ENCODE data around the gene PERCC1. TPM values are rescaled to one million over a fixed set of nuclear protein-coding genes. Genes with fewer than 3 reads are reported as not detected.

The PERCC1 gene
- total and polyA plus RNA-seq, 5 donors from 2014 or later: not detected

DNA sequence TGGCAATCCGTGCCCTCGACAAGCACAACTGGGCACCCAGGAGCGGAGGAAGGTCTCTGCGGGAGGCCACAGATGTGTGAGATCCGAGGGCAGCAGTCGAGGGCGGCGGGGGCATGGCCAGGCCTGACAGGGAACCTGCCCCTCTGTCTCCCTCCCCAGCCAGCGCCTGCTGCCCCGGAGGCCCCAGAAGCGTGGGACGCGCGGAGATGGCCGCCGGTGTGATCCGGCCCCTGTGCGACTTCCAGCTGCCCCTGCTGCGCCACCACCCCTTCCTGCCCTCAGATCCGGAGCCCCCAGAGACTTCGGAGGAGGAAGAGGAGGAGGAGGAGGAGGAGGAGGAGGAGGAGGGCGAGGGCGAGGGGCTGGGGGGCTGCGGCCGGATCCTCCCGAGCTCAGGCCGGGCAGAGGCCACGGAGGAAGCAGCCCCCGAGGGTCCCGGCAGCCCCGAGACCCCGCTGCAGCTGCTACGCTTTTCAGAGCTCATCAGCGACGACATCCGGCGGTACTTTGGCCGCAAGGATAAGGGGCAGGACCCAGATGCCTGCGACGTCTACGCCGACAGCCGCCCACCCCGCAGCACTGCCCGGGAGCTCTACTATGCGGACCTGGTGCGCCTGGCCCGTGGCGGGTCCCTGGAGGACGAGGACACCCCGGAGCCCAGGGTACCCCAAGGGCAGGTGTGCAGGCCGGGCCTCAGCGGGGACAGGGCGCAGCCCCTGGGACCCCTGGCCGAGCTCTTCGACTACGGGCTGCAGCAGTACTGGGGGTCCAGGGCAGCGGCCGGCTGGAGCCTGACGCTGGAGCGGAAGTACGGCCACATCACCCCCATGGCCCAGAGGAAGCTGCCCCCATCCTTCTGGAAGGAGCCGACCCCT, 1.7 kb downstream of the PERCC1 start:
- Mint-ChIP-seq H3K4me3 (peak overlapping the region in 1 of 4 donors; percentile 60), H3K4me1 (peaks cover 0 to 4% (median 0%) of the 10 kb centered on the region in 4 donors), H3K27me3 (no peaks in the 10 kb centered on the region), H3K27ac (peak overlapping the region in 2 of 3 donors; percentile 26 to 79), H3K9me3 (no peaks in the 10 kb centered on the region), H3K36me3 (no peaks in the 10 kb centered on the region)
- Histone ChIP-seq H3K4me3 (ENCODE audit: low read depth, low read length) (no peak overlapping the region), H3K9me3 (ENCODE audit: control insufficient read depth in 2 of 2, low read length in 2 of 2) (no peaks in the 10 kb centered on the region), H3K27ac (ENCODE audit: insufficient read depth, low read length, poor library complexity, severe bottlenecking) (no peak overlapping the region), H3K4me1 (ENCODE audit: control insufficient read depth, insufficient read depth, low read length, poor library complexity, severe bottlenecking) (peaks cover 5% of the 10 kb centered on the region), H3K27me3 (ENCODE audit: control insufficient read depth, insufficient read depth, low read length) (no peaks in the 10 kb centered on the region), H3K36me3 (ENCODE audit: control insufficient read depth, insufficient read depth, low read length) (no peaks in the 10 kb centered on the region)
- DNase-seq (no peak), ATAC-seq (ENCODE audit: low read depth in 2 of 2) (peak in 1 of 2 donors; percentile 11)

DNA sequence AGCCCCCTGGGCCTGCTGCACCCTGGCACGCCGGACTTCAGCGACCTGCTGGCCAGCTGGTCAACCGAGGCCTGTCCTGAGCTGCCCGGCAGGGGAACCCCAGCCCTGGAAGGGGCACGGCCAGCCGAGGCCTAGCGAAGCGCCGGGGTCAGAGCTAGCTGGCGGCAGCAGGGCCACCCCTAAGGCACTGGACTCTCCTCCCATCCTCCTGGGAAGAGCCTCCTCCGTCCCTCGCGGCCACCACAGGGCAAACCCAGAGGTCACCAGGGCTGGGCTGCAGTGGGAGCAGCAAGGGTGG, 2.3 kb downstream of the PERCC1 start:
- Histone ChIP-seq H3K4me3 (ENCODE audit: low read depth, low read length) (no peak overlapping the region), H3K36me3 (ENCODE audit: control insufficient read depth, insufficient read depth, low read length) (no peaks in the 10 kb centered on the region), H3K27me3 (ENCODE audit: control insufficient read depth, insufficient read depth, low read length) (no peaks in the 10 kb centered on the region), H3K27ac (ENCODE audit: insufficient read depth, low read length, poor library complexity, severe bottlenecking) (no peak overlapping the region), H3K4me1 (ENCODE audit: control insufficient read depth, insufficient read depth, low read length, poor library complexity, severe bottlenecking) (peaks cover 5% of the 10 kb centered on the region), H3K9me3 (ENCODE audit: control insufficient read depth in 2 of 2, low read length in 2 of 2) (no peaks in the 10 kb centered on the region)
- H3K27me3 Mint-ChIP-seq: no peaks in the 10 kb centered on the region
- no peaks in the 10 kb centered on the region for H3K36me3 Mint-ChIP-seq
- no peaks in the 10 kb centered on the region for H3K9me3 Mint-ChIP-seq
- no peak overlapping the region for H3K4me3 Mint-ChIP-seq
- ATAC-seq (ENCODE audit: low read depth in 2 of 2): no peak
- H3K27ac Mint-ChIP-seq: no peak overlapping the region
- H3K4me1 Mint-ChIP-seq: peaks cover 0 to 4% (median 0%) of the 10 kb centered on the region in 4 donors
- DNase-seq: no peak

DNA sequence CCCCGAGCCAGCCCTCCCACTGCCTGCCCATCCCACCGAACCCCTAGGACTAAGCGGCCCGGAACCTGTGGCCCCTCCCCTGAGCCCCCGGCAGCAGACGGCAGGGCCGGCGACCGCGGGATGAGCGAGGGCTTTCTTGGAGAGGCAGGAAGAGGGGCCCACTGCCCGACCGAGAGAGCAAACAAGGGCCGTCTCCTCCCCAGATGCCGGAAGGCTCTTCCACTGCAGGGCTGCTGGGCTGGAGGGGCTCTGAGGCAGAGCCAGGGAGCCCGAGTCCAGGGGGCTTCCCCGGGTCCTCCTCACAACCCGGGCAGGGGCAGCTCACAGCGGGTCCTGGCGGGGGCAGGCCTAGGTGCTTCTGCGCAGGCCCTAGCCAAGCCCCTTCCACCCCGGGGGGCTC, 2.9 kb downstream of the PERCC1 start:
- peaks cover 0 to 4% (median 0%) of the 10 kb centered on the region in 4 donors for H3K4me1 Mint-ChIP-seq
- H3K9me3 ChIP-seq (ENCODE audit: control insufficient read depth in 2 of 2, low read length in 2 of 2): no peaks in the 10 kb centered on the region
- H3K36me3 ChIP-seq (ENCODE audit: control insufficient read depth, insufficient read depth, low read length): no peaks in the 10 kb centered on the region
- ATAC-seq (ENCODE audit: low read depth in 2 of 2): no peak
- no peak overlapping the region for H3K4me3 Mint-ChIP-seq
- H3K9me3 Mint-ChIP-seq: no peaks in the 10 kb centered on the region
- H3K36me3 Mint-ChIP-seq: no peaks in the 10 kb centered on the region
- no peaks in the 10 kb centered on the region for H3K27me3 Mint-ChIP-seq
- no peak overlapping the region for H3K27ac ChIP-seq (ENCODE audit: insufficient read depth, low read length, poor library complexity, severe bottlenecking)
- H3K27me3 ChIP-seq (ENCODE audit: control insufficient read depth, insufficient read depth, low read length): no peaks in the 10 kb centered on the region
- peaks cover under 1% of the 10 kb centered on the region for H3K4me1 ChIP-seq (ENCODE audit: control insufficient read depth, insufficient read depth, low read length, poor library complexity, severe bottlenecking)
- no peak for DNase-seq
- no peak overlapping the region for H3K27ac Mint-ChIP-seq
- no peak overlapping the region for H3K4me3 ChIP-seq (ENCODE audit: low read depth, low read length)

DNA sequence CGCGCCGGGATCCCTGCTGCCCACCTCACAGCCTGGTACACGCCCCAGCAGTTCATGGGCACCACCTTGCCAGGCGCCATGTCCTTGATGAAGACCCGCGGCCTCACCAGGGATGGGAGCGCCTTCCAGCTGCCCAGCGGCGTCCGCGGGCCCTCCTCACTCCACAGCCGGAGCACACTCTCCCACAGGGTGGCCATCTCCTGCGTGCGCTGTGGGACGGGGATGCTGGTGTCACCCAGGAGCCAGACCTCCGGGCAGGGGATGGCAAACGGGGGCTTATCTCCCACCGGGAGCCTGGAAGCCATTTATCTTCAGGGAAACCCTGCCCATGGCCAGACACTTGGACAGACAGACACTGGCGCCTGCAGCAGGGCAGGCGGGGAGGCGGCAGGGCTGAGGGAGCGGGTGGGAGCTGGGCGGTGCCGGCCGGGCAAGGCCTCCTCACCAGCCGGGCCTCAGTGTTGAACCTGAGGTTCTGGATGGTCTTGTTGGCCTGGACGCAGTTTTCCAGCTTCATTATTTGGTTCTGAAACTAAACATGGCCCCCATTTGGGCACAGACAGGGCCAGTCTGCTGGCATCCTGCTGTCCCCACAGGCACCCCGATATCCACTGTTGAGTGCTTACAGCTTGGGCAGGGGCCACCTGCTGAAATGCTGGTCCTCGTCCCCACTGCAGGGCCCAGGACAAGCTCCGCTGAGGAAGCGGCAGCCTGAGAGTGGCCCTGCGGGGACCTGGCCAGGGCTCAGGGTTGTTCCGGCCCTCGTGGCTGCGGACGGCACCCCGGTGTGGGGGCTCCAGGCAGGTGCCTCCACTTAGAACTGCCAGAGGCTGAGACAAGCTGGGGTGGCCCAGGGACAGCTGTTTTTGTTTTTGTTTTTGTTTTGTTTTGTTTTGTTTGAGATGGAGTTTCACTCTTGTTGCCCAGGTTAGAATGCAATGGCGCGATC, 4.0 kb downstream of the PERCC1 start:
- Histone ChIP-seq H3K4me1 (ENCODE audit: control insufficient read depth, insufficient read depth, low read length, poor library complexity, severe bottlenecking) (no peaks in the 10 kb centered on the region), H3K27me3 (ENCODE audit: control insufficient read depth, insufficient read depth, low read length) (no peaks in the 10 kb centered on the region), H3K36me3 (ENCODE audit: control insufficient read depth, insufficient read depth, low read length) (no peaks in the 10 kb centered on the region), H3K27ac (ENCODE audit: insufficient read depth, low read length, poor library complexity, severe bottlenecking) (no peak overlapping the region), H3K4me3 (ENCODE audit: low read depth, low read length) (no peak overlapping the region), H3K9me3 (ENCODE audit: control insufficient read depth in 2 of 2, low read length in 2 of 2) (no peaks in the 10 kb centered on the region)
- Mint-ChIP-seq H3K4me3 (no peak overlapping the region), H3K9me3 (no peaks in the 10 kb centered on the region), H3K36me3 (no peaks in the 10 kb centered on the region), H3K27me3 (no peaks in the 10 kb centered on the region), H3K4me1 (peaks cover 0 to 4% (median 0%) of the 10 kb centered on the region in 4 donors), H3K27ac (no peak overlapping the region)
- no peak for DNase-seq
- no peak for ATAC-seq (ENCODE audit: low read depth in 2 of 2)

DNA sequence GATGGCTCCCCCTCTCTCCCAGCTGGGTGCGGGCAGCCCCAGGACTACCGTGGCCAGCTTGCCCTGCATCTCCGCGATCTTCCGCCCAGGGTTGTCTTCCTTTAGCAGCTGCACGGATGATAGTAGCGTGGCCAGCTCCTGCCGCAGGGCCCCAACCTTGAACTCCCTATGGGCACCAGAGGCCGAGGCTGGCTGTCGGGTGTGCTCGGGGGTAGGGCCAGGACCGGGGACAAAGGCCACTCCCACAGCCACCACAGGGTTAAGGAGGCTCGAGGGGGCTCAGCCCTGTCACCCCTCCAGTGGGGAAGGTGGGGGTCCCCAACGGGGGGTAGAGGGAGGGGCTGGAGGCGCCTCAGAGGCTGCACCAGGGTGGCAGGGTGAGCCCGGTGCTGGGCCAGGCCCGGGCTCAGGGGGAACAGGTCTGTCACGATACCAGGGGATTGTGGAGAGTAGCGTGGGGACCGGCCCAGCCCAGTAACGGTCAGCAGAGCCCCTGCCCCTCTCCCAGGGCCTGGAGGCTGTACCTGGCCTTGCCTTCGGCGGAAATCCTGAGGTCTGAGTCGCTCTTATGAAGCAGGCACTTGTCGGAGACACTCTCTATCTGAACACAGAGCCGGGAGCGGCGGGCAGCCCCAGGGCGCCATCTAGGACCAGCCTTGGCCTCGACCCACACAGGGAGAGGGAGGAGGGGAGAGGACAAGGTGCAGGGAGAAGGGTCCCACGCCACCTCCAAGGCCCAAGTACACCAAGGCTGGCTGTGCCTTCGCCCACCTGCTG, 5.2 kb downstream of the PERCC1 start:
- Mint-ChIP-seq H3K27ac (no peak overlapping the region), H3K27me3 (no peaks in the 10 kb centered on the region), H3K4me1 (peaks cover 0 to 4% (median 0%) of the 10 kb centered on the region in 4 donors), H3K4me3 (no peak overlapping the region), H3K9me3 (no peaks in the 10 kb centered on the region), H3K36me3 (no peaks in the 10 kb centered on the region)
- Histone ChIP-seq H3K9me3 (ENCODE audit: control insufficient read depth in 2 of 2, low read length in 2 of 2) (no peaks in the 10 kb centered on the region), H3K27ac (ENCODE audit: insufficient read depth, low read length, poor library complexity, severe bottlenecking) (no peak overlapping the region), H3K27me3 (ENCODE audit: control insufficient read depth, insufficient read depth, low read length) (no peaks in the 10 kb centered on the region), H3K36me3 (ENCODE audit: control insufficient read depth, insufficient read depth, low read length) (no peaks in the 10 kb centered on the region), H3K4me3 (ENCODE audit: low read depth, low read length) (no peak overlapping the region), H3K4me1 (ENCODE audit: control insufficient read depth, insufficient read depth, low read length, poor library complexity, severe bottlenecking) (no peaks in the 10 kb centered on the region)
- no peak for DNase-seq
- no peak for ATAC-seq (ENCODE audit: low read depth in 2 of 2)

DNA sequence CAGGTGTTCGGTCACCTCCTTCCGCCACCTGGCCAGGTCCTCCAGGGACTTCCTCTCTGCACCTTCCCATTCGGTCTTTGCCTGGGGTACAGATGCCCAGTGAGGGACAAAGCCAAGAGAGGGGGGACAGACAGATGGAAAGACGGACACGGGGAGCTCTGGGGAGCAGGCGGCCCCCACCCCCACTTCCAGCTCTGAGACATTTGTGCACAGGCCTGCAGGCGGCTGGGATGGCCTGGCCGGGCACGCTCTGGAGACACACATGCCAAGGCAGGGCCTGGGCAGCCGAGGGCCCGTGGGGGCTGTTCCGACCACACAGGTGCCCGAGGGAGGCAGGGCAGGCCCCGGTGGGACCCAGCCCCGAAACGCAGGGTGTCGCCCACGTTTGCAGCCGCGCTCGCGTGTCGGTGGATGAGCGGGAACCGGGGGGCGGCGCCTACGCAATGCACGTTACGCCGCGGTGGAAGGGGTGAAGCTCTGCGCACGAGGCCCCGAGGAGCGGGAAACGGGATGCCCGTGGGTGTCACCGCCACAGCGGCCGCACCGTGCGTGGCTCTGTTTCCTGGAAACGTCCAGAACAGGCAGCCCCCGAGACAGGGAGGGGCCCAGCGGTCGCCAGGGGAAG, 6.0 kb downstream of the PERCC1 start:
- H3K4me3 ChIP-seq (ENCODE audit: low read depth, low read length): no peak overlapping the region
- H3K9me3 ChIP-seq (ENCODE audit: control insufficient read depth in 2 of 2, low read length in 2 of 2): no peaks in the 10 kb centered on the region
- H3K27me3 Mint-ChIP-seq: no peaks in the 10 kb centered on the region
- H3K27ac ChIP-seq (ENCODE audit: insufficient read depth, low read length, poor library complexity, severe bottlenecking): no peak overlapping the region
- H3K36me3 Mint-ChIP-seq: no peaks in the 10 kb centered on the region
- H3K4me1 Mint-ChIP-seq: peaks cover 0 to 4% (median 0%) of the 10 kb centered on the region in 4 donors
- H3K36me3 ChIP-seq (ENCODE audit: control insufficient read depth, insufficient read depth, low read length): no peaks in the 10 kb centered on the region
- ATAC-seq (ENCODE audit: low read depth in 2 of 2): no peak
- H3K9me3 Mint-ChIP-seq: no peaks in the 10 kb centered on the region
- no peak overlapping the region for H3K4me3 Mint-ChIP-seq
- no peaks in the 10 kb centered on the region for H3K4me1 ChIP-seq (ENCODE audit: control insufficient read depth, insufficient read depth, low read length, poor library complexity, severe bottlenecking)
- H3K27ac Mint-ChIP-seq: no peak overlapping the region
- DNase-seq: no peak
- no peaks in the 10 kb centered on the region for H3K27me3 ChIP-seq (ENCODE audit: control insufficient read depth, insufficient read depth, low read length)

DNA sequence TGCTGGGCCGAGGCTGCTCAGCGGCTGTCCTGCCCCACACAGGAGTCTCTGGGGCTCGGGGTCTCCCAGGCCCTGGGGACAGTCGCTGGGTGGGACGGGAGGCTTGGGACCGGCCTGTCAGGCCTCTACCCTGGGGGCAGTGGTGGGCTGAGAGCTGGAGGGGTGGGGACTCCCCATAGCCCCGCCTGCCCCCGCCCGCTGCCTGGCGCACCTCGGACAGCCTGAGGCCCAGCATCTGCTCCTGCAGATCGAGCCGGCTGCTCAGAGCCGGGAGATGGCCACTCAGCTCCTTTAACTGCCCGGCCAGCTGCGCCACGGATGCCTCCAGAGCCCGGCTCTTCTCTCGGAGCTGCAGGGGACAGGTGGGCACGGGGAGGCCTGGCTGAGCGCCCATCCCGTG, 6.7 kb downstream of the PERCC1 start:
- no peaks in the 10 kb centered on the region for H3K9me3 Mint-ChIP-seq

More for the DNA sequence above, 6.7 kb downstream of the PERCC1 start:
- no peak overlapping the region for H3K4me3 ChIP-seq (ENCODE audit: low read depth, low read length)
- ATAC-seq (ENCODE audit: low read depth in 2 of 2) (no peak), DNase-seq (no peak)
- Mint-ChIP-seq H3K4me1 (no peaks in the 10 kb centered on the region), H3K4me3 (no peak overlapping the region), H3K27ac (no peak overlapping the region), H3K36me3 (no peaks in the 10 kb centered on the region), H3K27me3 (no peaks in the 10 kb centered on the region)
- H3K4me1 ChIP-seq (ENCODE audit: control insufficient read depth, insufficient read depth, low read length, poor library complexity, severe bottlenecking): no peaks in the 10 kb centered on the region
- no peaks in the 10 kb centered on the region for H3K9me3 ChIP-seq (ENCODE audit: control insufficient read depth in 2 of 2, low read length in 2 of 2)
- H3K27ac ChIP-seq (ENCODE audit: insufficient read depth, low read length, poor library complexity, severe bottlenecking): no peak overlapping the region
- no peaks in the 10 kb centered on the region for H3K27me3 ChIP-seq (ENCODE audit: control insufficient read depth, insufficient read depth, low read length)
- H3K36me3 ChIP-seq (ENCODE audit: control insufficient read depth, insufficient read depth, low read length): no peaks in the 10 kb centered on the region
